Measurements from ENCODE around the gene ACVR1B.
A peak's percentile ranks its signal among the peaks of the same experiment; 100 is the strongest.
"Not testable (repeated sequence)": the region's sequence is repeated elsewhere in the genome, so short reads cannot be mapped to it uniquely, and the experiment has no call there.

The ACVR1B gene

DNA sequence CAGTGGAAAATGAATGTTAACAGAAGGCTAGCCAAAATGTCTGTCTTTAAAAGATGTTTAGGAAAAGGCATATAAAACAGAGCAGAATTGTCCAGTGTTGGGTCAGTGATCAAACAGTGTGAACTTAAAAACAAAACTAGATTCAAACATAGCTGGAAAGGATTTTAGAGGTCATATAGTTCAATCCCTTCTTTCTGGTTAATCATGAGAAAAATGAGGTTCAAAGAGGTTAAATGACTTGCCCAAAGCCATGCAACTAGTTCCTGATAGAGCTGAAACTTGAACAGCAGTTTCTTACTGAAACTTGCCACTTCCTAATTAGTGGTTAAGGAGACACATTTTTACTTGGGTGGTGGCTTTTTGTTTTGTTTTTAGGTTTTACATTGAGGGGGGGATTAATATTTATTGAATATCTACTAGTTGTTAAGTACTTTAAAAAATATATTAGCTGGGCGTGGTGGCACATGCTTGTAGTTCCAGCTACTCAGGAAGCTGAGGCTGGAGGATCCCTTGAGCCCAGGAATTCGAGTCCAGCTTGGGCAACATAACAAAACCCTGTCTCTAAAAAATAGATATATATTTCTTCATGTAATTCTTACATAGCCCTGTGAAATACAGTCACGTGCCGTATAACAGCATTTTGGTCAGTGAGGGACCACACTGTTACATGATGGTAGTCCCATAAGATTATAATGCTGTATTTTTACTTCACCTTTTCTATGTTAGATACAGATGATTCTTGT is 20.4 kb downstream of the ACVR1B start:
- DNase-seq: peak; percentile 66 to 79

DNA sequence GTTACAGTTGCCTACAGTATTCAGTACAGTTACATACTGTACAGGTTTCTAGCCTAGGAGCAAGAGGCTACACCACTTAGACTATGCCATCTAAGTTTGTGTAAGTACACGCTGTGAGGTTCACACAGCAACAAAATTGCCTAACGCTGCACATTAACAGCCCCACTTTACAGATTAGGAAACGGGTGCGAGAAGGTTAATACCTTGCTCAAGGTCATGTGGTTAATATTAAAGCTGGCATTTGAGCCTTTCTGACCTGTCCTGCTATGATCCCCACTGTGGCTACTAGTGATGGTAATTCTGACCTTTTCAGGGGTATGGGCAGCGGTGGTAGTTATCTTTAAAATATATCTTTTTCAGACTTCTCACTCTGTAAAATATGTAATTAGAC is 20.9 kb downstream of the ACVR1B start:
- peak in 1 of 2 donors; percentile 34 for DNase-seq

DNA sequence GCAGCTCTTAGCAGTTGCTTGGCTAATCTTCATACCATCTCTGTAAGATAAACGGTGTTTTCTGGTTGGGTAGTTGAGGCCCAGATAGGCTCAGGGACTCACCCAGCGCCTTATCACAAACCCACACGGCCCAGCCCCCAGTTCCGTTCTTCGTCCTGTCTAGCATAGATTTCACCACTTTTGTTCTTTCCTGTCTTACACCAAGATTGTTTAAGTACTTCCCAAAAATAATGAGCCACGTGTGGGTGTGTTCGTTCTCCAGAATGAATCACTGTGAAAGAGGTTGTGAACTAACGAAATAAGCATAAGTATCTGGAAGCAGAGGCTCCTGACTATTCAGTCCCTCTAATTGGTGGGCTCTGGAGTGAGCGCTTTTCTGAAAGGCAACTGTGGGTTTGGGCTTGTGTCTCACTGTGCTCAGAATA is 21.4 kb downstream of the ACVR1B start:
- peak; percentile 94 to 98 for DNase-seq

DNA sequence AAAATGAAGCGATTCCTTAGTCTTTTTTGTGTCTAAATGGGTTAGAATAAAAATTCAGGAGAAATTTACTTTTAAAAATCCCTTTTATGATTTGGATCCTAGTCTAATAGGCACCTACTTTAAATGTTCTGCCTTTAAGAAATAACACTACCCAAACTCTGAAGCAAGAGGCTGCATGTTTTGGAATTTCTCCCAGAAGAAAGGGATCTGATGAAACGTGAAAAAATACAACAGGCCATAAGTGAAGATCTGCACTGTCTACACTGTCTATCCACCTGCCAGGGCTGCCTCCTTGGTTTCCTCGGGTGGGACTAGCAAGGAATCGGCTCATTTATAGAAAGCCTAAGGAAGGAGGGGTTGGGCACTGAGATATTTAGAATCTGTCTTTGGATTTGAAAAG is 22.1 kb downstream of the ACVR1B start:
- DNase-seq: no peak

DNA sequence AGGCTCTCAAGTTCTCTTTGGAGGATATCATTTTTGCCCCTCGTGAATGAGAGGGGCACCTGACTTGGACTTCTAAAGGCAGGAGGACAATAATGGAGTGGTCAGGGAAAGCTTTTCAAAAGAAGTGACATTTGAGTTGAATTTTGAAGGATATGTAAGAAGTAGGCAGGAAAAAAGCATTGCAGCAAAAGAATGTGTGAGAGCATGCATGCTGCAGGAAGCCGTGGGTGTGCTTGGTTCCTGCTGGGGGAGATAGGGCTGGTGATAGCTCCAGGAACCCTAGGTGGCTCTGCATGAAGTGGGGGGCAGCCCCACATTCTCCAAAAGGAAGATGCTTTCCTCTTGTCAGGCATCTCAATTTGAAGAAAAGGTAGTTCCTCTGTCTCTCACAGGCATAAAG is 23.1 kb downstream of the ACVR1B start:
- peak in 1 of 2 donors; percentile 52 for DNase-seq

DNA sequence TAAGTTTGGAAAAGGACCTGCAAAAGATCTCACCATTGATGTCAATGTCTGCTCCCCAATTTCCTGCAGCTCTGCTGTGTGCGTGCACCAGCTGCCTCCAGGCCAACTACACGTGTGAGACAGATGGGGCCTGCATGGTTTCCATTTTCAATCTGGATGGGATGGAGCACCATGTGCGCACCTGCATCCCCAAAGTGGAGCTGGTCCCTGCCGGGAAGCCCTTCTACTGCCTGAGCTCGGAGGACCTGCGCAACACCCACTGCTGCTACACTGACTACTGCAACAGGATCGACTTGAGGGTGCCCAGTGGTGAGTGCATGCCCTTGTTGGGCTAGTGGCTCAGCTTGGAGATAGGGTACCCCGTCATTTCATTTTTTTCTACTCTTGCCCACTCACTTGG is 23.7 kb downstream of the ACVR1B start:
- DNase-seq: no peak

DNA sequence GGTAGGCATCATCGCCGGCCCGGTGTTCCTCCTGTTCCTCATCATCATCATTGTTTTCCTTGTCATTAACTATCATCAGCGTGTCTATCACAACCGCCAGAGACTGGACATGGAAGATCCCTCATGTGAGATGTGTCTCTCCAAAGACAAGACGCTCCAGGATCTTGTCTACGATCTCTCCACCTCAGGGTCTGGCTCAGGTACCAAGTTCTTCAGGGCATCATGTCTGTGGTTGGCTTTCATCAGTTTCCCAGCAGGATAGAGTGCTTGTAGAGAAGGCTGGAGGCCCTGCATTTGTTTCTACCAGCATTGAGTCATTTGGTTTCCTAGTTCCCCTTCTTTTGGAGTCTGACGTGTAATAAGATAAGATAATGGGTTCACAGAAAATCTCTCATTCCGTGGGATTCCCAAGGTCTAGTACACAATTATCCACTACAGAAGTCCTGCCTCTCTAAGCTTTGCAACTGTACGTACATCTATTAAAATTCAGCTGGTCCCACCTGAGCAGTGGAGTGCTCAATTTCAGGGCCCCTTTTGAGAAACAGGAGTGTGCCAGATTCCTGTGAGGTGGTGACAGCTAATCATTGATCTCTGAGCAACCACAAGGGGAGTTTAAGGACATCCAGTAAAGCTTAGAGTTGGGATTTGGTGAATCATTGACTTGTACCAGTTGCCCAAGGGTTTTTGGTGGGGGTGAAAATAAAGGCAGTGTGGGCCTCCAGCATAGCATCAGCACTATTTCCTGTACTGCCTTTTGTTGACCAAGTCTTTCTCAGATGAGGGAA is 25.1 kb downstream of the ACVR1B start:
- DNase-seq: peak; percentile 44 to 49

DNA sequence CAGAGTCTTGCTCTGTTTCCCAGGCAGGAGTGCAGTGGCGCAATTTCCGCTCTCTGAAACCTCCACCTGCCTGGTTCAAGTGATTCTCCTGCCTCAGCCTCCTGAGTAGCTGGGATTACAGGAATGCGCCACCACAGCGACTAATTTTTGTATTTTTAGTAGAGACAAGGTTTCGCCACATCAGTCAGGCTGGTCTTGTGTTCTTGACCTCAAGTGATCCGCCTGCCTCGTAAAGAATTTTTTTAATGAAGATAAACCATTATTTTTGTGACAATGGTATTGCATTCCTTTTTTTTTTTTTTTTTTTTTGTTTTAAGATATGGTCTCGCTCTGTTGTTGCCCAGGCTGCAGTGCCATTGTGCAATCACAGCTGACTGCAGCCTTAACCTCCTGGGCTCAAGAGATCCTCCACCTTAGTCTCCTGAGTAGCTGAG is 25.8 kb downstream of the ACVR1B start:
- DNase-seq: no peak

DNA sequence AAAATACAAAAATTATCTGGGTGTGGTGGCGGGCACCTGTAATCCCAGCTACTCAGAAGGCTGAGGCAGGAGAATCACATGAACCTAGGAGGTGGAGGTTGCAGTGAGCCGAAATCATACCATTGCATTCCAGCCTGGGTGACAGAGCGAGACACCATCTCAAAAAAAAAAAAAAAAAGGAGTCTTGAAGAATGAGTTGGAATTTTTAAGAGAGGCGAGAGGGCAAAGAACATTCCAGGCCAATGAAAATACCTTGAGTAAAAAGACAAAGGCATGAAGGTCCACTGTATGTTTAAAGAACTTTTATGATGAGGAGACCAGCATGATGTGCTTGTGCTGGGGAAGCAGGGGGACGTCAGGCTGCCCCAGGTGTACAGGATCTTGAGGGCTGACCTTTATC is 27.8 kb downstream of the ACVR1B start:
- not testable (repeated sequence) for DNase-seq

DNA sequence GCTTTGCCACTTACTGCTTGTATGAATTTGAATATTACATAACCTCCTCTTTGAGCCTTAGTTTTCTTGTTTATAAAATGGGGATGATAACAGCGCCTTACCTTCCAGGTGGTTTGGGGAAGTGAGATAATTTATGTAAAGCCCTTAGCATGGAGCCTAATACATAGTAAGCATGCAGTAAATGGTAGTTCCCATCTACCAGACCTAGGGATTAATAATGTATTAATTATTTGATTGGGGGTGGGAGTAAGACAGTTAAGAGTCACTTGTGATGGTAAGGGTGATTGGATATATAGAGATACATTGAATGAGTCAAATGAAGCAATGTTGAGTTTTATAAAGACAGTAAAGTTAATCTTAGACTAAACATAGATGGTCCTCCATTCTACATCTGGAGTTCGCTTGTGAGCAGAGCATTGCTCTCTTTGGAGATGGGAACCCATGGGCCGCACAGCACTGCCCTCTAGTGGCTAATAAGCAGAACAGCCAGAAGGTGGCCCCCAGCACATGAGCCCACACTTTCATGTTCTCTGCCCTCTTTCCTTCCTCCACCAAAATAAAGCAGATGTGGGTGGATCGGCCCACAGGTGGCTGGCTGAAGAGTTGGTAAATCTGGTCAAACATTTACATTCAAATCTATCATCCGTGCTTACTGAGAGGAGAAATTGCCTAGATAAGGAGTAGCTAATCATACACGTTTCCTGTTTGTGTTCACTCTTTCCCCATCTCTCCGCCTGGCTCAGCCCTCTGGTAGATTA is 28.7 kb downstream of the ACVR1B start:
- peak; percentile 76 to 77 for DNase-seq

DNA sequence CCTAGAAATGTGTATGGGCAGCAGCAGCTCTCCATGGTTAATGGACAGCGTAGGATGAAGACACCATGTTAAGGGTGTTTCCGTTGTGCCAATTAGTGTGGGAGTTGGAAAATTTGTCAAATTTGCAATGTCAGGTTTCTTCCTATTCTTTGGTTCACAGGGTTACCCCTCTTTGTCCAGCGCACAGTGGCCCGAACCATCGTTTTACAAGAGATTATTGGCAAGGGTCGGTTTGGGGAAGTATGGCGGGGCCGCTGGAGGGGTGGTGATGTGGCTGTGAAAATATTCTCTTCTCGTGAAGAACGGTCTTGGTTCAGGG is 29.3 kb downstream of the ACVR1B start:
- DNase-seq: no peak

DNA sequence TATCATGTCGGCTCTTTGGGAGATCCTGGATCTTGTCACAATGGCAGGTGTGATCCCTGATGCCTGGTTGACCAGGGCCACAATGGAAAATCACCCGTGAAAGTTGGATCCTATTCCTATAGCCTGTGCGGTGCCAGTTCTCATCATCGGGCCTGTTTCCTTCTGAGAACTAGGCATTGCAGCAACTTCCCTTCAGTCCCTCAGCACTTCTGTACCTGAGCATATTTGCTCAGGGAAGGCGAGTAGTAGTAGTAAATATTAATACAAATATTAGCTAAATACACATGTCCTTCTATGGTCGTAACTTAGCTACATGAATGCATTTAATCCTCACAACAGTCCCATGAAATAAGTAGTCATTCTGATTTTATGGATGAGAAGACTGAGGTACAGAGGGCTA is 33.2 kb downstream of the ACVR1B start:
- no peak for DNase-seq

DNA sequence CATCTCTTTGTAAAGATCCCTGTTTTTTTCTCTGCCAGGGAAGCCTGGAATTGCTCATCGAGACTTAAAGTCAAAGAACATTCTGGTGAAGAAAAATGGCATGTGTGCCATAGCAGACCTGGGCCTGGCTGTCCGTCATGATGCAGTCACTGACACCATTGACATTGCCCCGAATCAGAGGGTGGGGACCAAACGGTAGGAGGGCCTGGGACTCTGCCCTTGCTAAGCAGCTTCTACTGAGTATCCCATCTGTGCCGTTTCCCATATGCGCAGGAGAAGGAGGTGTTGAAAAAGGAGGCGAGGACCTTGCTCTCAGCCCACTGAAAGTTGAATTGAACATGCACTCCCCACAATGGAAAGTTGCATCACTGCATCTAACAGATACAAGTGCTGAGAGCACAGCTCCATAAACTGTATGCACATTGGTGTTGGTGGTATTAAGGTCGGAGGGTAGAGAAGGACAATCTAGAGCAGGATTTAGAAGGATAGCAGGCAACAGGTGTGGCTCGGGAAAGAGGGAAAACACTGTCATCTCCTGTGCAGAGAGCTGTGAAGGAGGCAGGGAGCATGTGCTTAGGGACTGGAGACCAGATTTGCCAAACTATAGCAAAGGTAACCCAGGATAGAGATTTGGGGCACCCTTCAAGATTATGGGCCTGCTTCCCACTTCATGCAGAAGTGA is 33.8 kb downstream of the ACVR1B start:
- DNase-seq: no peak

DNA sequence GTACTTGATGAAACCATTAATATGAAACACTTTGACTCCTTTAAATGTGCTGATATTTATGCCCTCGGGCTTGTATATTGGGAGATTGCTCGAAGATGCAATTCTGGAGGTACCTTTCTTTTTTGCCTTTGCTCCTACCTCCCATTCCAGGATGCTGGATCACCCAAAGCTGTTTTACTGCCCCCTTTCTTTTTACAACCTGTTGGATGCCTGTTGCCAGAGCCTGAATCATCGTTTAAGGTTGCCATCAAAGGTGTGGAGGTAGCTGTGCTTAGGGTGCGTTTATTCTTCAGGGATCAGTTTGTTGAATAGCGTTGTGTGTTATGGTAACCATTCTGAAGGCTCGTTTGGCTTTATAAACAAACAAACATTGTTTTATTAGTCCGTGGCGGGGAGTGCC is 35.3 kb downstream of the ACVR1B start:
- DNase-seq: no peak

DNA sequence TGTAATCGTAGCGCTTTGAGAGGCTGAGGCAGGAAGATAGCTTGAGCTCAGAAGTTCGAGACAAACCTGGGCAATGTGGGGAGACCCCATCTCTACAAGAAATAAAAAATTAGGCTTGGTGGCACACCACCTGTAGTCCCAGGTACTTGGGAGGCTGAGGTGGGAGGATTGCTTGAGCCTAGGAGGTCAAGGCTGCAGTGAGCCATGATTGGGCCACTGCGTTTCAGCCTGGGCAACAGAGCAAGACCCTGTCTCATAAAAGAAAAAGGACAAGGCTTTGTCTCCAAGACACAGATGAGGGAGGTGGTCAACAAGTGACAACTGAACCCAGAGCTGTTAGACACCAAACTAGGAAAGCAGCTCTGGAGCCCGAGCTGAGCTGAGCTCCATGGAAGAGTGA is 40.7 kb downstream of the ACVR1B start:
- DNase-seq: no peak

DNA sequence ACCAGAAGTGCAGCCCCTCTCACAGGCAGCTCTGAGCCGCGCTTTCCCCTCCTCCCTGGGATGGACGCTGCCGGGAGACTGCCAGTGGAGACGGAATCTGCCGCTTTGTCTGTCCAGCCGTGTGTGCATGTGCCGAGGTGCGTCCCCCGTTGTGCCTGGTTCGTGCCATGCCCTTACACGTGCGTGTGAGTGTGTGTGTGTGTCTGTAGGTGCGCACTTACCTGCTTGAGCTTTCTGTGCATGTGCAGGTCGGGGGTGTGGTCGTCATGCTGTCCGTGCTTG is 43.0 kb downstream of the ACVR1B start:
- no peak for DNase-seq

DNA sequence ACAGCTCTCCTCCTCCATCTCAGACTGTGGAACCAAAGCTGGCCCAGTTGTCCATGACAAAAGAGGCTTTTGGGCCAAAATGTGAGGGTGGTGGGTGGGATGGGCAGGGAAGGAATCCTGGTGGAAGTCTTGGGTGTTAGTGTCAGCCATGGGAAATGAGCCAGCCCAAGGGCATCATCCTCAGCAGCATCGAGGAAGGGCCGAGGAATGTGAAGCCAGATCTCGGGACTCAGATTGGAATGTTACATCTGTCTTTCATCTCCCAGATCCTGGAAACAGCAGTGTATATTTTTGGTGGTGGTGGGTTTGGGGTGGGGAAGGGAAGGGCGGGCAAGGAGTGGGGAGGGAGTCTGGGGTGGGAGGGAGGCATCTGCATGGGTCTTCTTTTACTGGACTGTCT is 43.5 kb downstream of the ACVR1B start:
- DNase-seq: no peak

DNA sequence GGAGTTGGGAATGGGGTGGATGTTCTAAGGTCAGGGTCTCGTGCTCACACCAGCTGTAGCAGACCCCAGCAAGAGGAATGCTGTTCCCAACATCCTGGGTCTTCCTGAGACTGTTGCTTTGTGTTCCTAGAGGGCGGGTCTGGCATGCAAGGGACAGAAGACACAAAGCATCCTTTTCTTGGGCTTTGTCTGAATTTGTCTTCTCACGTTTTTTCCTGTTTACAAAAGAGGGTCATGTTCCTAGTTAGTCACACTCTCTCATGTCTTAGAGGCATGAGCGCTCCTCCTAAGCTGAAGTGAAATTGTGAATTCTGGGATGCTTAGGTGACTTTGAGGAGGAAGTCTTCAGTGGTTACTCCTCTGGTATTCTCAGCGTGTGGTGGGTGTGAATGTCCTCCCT is 45.6 kb downstream of the ACVR1B start:
- DNase-seq: no peak

DNA sequence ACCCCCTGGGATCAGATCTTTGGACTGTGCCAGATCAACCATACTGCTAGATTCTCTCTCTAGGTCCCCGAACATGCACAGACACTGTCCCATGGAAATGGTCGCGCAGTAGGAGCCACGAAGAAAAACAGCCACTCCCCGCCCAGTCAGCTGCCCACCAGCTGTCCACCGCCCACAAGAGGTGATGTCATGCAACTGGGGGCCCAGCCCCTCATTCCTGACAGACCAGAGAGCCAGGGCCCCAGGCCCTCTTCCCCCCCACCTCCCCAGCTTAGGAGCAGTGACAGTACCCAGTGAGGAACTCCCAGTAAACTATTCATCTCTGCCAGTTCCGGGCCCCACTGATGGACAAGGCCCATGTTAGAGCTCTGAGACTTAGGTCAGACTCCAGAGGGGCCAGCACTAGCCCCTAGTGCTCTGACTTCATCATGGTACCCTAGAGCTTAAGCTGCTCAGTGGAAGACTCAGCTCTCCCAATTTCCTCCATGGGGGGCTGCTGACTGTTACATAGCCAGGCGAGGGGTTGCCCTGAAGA is 51.6 kb downstream of the ACVR1B start:
- DNase-seq: no peak

DNA sequence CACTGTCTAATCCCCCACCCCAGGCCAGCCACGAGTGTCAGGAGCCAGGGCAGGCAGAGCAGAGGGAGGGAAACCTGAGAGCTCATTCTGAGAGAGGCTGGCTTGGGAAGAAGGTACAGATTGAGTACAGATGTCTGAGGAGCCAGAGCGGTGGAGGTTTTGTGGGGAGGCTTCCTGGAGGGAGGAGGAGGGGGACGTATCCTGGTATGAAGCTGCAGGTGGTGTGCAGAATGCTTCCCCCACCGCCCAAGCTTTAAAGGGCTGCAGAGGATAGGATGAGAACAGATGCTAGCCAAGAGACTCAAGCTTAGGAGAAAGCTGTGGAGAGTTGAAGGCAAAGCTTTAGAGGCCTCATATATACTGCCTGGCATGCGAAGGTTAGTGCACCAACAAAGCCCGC is 52.1 kb downstream of the ACVR1B start:
- no peak for DNase-seq

DNA sequence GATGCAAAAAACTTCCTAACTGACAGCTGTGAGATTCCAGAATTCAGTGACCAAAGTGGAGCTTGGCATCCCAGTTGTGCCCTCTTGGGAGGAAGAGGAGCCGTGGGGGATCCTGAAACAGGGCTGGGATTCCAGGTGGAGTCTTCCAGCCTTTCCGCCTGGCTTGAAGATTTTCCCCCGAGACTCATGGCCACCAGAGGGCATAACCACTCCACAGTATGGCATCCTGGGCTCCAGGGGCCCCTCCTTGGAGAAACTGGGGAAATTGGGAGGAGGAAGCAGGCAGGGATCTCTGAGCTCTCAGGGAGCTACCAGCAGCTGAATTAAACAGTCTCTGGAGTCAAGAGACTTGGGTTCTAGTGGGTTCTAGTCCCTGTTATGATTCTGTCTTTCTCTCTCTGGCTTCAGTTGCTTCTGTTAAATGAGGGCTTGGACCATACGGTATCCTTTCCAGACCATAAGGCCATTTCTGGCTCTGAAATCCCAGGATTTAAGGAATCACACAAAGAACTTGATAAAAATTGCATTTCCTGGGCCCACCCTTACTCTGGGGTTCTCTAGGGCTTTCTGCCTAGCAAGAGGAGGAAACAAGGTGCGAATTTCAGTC is 52.6 kb downstream of the ACVR1B start:
- peak; percentile 33 to 51 for DNase-seq

DNA sequence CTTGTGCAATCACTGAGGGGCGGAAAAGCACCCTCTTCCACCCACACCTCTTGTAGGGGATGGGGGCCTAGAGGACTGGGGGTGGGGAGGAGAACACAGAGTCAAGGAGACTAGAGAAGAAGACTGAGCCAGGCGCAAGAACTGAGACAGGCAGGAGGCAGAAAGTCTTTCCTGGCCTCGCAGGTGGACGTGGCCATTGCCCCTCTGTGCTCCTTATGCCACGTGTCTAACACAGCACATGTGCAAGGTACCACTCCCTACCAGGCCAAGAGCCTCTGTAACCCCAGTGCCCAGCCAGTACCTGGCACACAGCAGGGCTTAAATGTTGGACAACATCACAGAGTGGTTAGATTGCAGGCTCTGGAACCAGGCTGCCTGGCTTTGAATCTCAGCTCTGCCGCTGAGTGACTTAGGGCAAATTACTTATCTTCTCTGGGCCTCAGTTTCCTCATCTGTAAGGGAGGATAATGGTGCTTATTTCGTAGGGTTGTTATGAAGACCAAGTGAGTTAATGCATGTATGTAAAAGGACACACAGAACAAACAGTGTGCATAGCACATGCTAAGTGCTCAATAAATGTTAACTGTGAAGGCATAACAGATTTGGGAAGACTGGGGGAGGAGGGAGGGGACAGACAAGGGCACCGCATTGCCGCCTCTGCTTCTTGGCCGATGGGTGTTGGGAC is 53.9 kb downstream of the ACVR1B start:
- no peak for DNase-seq

Measured in inflammatory macrophage (primary cell).